ENCODE data around the gene CPLX1. TPM values are rescaled to one million over a fixed set of nuclear protein-coding genes. Genes with fewer than 3 reads are reported as not detected.
A peak's percentile ranks its signal among the peaks of the same experiment; 100 is the strongest.
"Not testable (repeated sequence)": the region's sequence is repeated elsewhere in the genome, so short reads cannot be mapped to it uniquely, and the experiment has no call there.

The CPLX1 gene
- total RNA-seq, 2 donors from 2014 or later = 3.1 to 3.7 TPM

- Mint-ChIP-seq H3K27ac (peak overlapping the region; percentile 83), H3K4me3 (peak overlapping the region; percentile 79), H3K4me1 (peaks cover 32% of the 10 kb centered on the region)
- DNase-seq; H3K9me3 ChIP-seq (ENCODE audit: control insufficient read depth, low read length, poor library complexity, severe bottlenecking); H3K27me3 Mint-ChIP-seq; ATAC-seq; H3K36me3 Mint-ChIP-seq (ENCODE audit: low read depth): not testable (repeated sequence)
Observed at GRCh38 chr4:774419-775092, 51.4 kb downstream of the CPLX1 start.

- peaks cover 28% of the 10 kb centered on the region for H3K4me1 Mint-ChIP-seq
- no peak overlapping the region for H3K4me3 Mint-ChIP-seq
Observed at GRCh38 chr4:773214-773613, 52.7 kb downstream of the CPLX1 start.

GRCh38 chr4:772776-773175, 53.2 kb downstream of the CPLX1 start:
- peak overlapping the region; percentile 2 for H3K27ac Mint-ChIP-seq
- ATAC-seq = no peak
- no peaks in the 10 kb centered on the region for H3K27me3 Mint-ChIP-seq
- H3K4me3 Mint-ChIP-seq = no peak overlapping the region
- no peak for DNase-seq
- no peaks in the 10 kb centered on the region for H3K9me3 ChIP-seq (ENCODE audit: control insufficient read depth, low read length, poor library complexity, severe bottlenecking)
- H3K36me3 Mint-ChIP-seq (ENCODE audit: low read depth) = peaks cover 4% of the 10 kb centered on the region
- peaks cover 25% of the 10 kb centered on the region for H3K4me1 Mint-ChIP-seq

More at GRCh38 chr4:773214-773613, 52.7 kb downstream of the CPLX1 start:
- ATAC-seq (no peak), DNase-seq (no peak)
- Mint-ChIP-seq H3K27me3 (no peaks in the 10 kb centered on the region), H3K27ac (peak overlapping the region; percentile 2), H3K36me3 (ENCODE audit: low read depth) (peaks cover 4% of the 10 kb centered on the region)
- H3K9me3 ChIP-seq (ENCODE audit: control insufficient read depth, low read length, poor library complexity, severe bottlenecking) = no peaks in the 10 kb centered on the region

- H3K36me3 Mint-ChIP-seq (ENCODE audit: low read depth) = peaks cover 4% of the 10 kb centered on the region
- H3K4me3 Mint-ChIP-seq = no peak overlapping the region
- H3K27ac Mint-ChIP-seq = no peak overlapping the region
- DNase-seq = no peak
- H3K27me3 Mint-ChIP-seq = no peaks in the 10 kb centered on the region
- no peak for ATAC-seq
- no peaks in the 10 kb centered on the region for H3K9me3 ChIP-seq (ENCODE audit: control insufficient read depth, low read length, poor library complexity, severe bottlenecking)
- peaks cover 21% of the 10 kb centered on the region for H3K4me1 Mint-ChIP-seq
Observed at GRCh38 chr4:772118-772517, 53.8 kb downstream of the CPLX1 start.

GRCh38 chr4:771464-771863, 54.5 kb downstream of the CPLX1 start:
- H3K27me3 Mint-ChIP-seq = no peaks in the 10 kb centered on the region
- peaks cover 2% of the 10 kb centered on the region for H3K36me3 Mint-ChIP-seq (ENCODE audit: low read depth)
- no peaks in the 10 kb centered on the region for H3K9me3 ChIP-seq (ENCODE audit: control insufficient read depth, low read length, poor library complexity, severe bottlenecking)
- no peak overlapping the region for H3K4me3 Mint-ChIP-seq
- no peak overlapping the region for H3K27ac Mint-ChIP-seq
- H3K4me1 Mint-ChIP-seq = peaks cover 17% of the 10 kb centered on the region
- DNase-seq (no peak), ATAC-seq (no peak)

GRCh38 chr4:770022-770421, 55.9 kb downstream of the CPLX1 start:
- DNase-seq = no peak
- Mint-ChIP-seq H3K36me3 (ENCODE audit: low read depth) (no peaks in the 10 kb centered on the region), H3K27ac (no peak overlapping the region), H3K4me3 (no peak overlapping the region), H3K27me3 (no peaks in the 10 kb centered on the region), H3K4me1 (peaks cover 13% of the 10 kb centered on the region)
- no peaks in the 10 kb centered on the region for H3K9me3 ChIP-seq (ENCODE audit: control insufficient read depth, low read length, poor library complexity, severe bottlenecking)
- ATAC-seq = no peak

GRCh38 chr4:769511-769910, 56.4 kb downstream of the CPLX1 start:
- Mint-ChIP-seq H3K27ac (no peak overlapping the region), H3K27me3 (no peaks in the 10 kb centered on the region), H3K4me3 (no peak overlapping the region), H3K36me3 (ENCODE audit: low read depth) (no peaks in the 10 kb centered on the region), H3K4me1 (peaks cover 8% of the 10 kb centered on the region)
- DNase-seq = no peak
- no peaks in the 10 kb centered on the region for H3K9me3 ChIP-seq (ENCODE audit: control insufficient read depth, low read length, poor library complexity, severe bottlenecking)
- no peak for ATAC-seq

GRCh38 chr4:768995-769394, 56.9 kb downstream of the CPLX1 start:
- H3K36me3 Mint-ChIP-seq (ENCODE audit: low read depth) = no peaks in the 10 kb centered on the region
- no peaks in the 10 kb centered on the region for H3K27me3 Mint-ChIP-seq
- peaks cover 9% of the 10 kb centered on the region for H3K4me1 Mint-ChIP-seq

GRCh38 chr4:768076-768475, 57.9 kb downstream of the CPLX1 start:
- ATAC-seq = no peak
- no peaks in the 10 kb centered on the region for H3K36me3 Mint-ChIP-seq (ENCODE audit: low read depth)
- peak overlapping the region; percentile 53 for H3K27ac Mint-ChIP-seq
- no peaks in the 10 kb centered on the region for H3K9me3 ChIP-seq (ENCODE audit: control insufficient read depth, low read length, poor library complexity, severe bottlenecking)
- no peak for DNase-seq
- no peaks in the 10 kb centered on the region for H3K27me3 Mint-ChIP-seq
- H3K4me3 Mint-ChIP-seq = no peak overlapping the region
- H3K4me1 Mint-ChIP-seq = peaks cover 15% of the 10 kb centered on the region

More at GRCh38 chr4:768995-769394, 56.9 kb downstream of the CPLX1 start:
- ATAC-seq (no peak), DNase-seq (no peak)
- Mint-ChIP-seq H3K4me3 (no peak overlapping the region), H3K27ac (no peak overlapping the region)
- H3K9me3 ChIP-seq (ENCODE audit: control insufficient read depth, low read length, poor library complexity, severe bottlenecking) = no peaks in the 10 kb centered on the region

- peak overlapping the region; percentile 60 for H3K27ac Mint-ChIP-seq
- H3K9me3 ChIP-seq (ENCODE audit: control insufficient read depth, low read length, poor library complexity, severe bottlenecking) = no peaks in the 10 kb centered on the region
- DNase-seq (no peak), ATAC-seq (no peak)
- no peaks in the 10 kb centered on the region for H3K36me3 Mint-ChIP-seq (ENCODE audit: low read depth)
- H3K27me3 Mint-ChIP-seq = no peaks in the 10 kb centered on the region
- peaks cover 21% of the 10 kb centered on the region for H3K4me1 Mint-ChIP-seq
- no peak overlapping the region for H3K4me3 Mint-ChIP-seq
Observed at GRCh38 chr4:766559-767283, 59.2 kb downstream of the CPLX1 start.

GRCh38 chr4:766152-766515, 59.8 kb downstream of the CPLX1 start:
- Mint-ChIP-seq H3K27ac (peak overlapping the region; percentile 60), H3K27me3 (no peaks in the 10 kb centered on the region), H3K4me3 (no peak overlapping the region), H3K4me1 (peaks cover 25% of the 10 kb centered on the region), H3K36me3 (ENCODE audit: low read depth) (no peaks in the 10 kb centered on the region)
- DNase-seq (no peak), ATAC-seq (no peak)
- H3K9me3 ChIP-seq (ENCODE audit: control insufficient read depth, low read length, poor library complexity, severe bottlenecking) = no peaks in the 10 kb centered on the region

- H3K27me3 Mint-ChIP-seq = no peaks in the 10 kb centered on the region
- H3K4me3 Mint-ChIP-seq = no peak overlapping the region
- no peaks in the 10 kb centered on the region for H3K9me3 ChIP-seq (ENCODE audit: control insufficient read depth, low read length, poor library complexity, severe bottlenecking)
- DNase-seq = no peak
- peaks cover 35% of the 10 kb centered on the region for H3K4me1 Mint-ChIP-seq
- H3K27ac Mint-ChIP-seq = peak overlapping the region; percentile 86
- peak; percentile 39 for ATAC-seq
- peaks cover 4% of the 10 kb centered on the region for H3K36me3 Mint-ChIP-seq (ENCODE audit: low read depth)
Observed at GRCh38 chr4:764405-765169, 61.3 kb downstream of the CPLX1 start.

- DNase-seq (no peak), ATAC-seq (peak; percentile 73)
- no peaks in the 10 kb centered on the region for H3K27me3 Mint-ChIP-seq
- H3K27ac Mint-ChIP-seq = peak overlapping the region; percentile 86
- no peaks in the 10 kb centered on the region for H3K9me3 ChIP-seq (ENCODE audit: control insufficient read depth, low read length, poor library complexity, severe bottlenecking)
- H3K4me3 Mint-ChIP-seq = peak overlapping the region; percentile 57
- peaks cover 35% of the 10 kb centered on the region for H3K4me1 Mint-ChIP-seq
- H3K36me3 Mint-ChIP-seq (ENCODE audit: low read depth) = peaks cover 4% of the 10 kb centered on the region
Observed at GRCh38 chr4:763922-764321, 62.0 kb downstream of the CPLX1 start.

Data from T-helper 17 cell (primary cell).